ENCODE measurements around the gene SENP6.

GRCh38 chr6:75588948-75589347 lies 12.7 kb upstream of the SENP6 start:
- TF ChIP-seq FOXM1 (IDR thresholded peaks at IDR 0.05; ENCODE audit: borderline replicate concordance), result no peak
- no peak for TF ChIP-seq BHLHE40 (IDR thresholded peaks at IDR 0.05; ENCODE audit: borderline replicate concordance)
- TF ChIP-seq NFRKB (IDR thresholded peaks at IDR 0.05), result no peak
- TF ChIP-seq PKNOX1 (IDR thresholded peaks at IDR 0.05), result no peak
- no peak for TF ChIP-seq SP1 (IDR thresholded peaks at IDR 0.05)
- no peak for TF ChIP-seq ELF4 (IDR thresholded peaks at IDR 0.05)
- no peak for TF ChIP-seq ZNF384 (IDR thresholded peaks at IDR 0.05)
- TF ChIP-seq SUZ12 (IDR thresholded peaks at IDR 0.05), result no peak
- TF ChIP-seq TARDBP (IDR thresholded peaks at IDR 0.05), result no peak
- no peak for TF ChIP-seq FOXK2 (IDR thresholded peaks at IDR 0.05)
- no peak for TF ChIP-seq FOXA1 (IDR thresholded peaks at IDR 0.05)

Measured in HEK293T (cell line).